Neural progenitor cell (in vitro differentiated cells): ENCODE measurements around the gene TMEM154. TPM values are rescaled to one million over a fixed set of nuclear protein-coding genes. Genes with fewer than 3 reads are reported as not detected.

Experiments
- DNase-seq: peaks from one replicate; pipeline ENCODE4 v3.0.0-alpha.2; 2016; ENCODE audit warnings: low spot score
- H2AFZ ChIP-seq: fragments of 200-600 bp; sonication (generic); replicated peaks from 2 replicates; pipeline ENCODE4 v1.6.1; 2016; ENCODE audit warnings: antibody characterized with exemption
- H3F3A ChIP-seq: fragments of 200-600 bp; sonication (generic); 2 replicates; pipeline ENCODE4 v1.6.1; 2016; ENCODE audit warnings: antibody characterized with exemption, low read depth
- H3K27ac ChIP-seq: fragments of 200-600 bp; sonication (generic); 2 replicates; pipeline ENCODE4 v1.5.1; 2016; ENCODE audit warnings: mild to moderate bottlenecking
- H3K27me3 ChIP-seq: fragments of 200-600 bp; sonication (generic); 2 replicates; pipeline ENCODE4 v1.6.1; 2016; ENCODE audit warnings: mild to moderate bottlenecking, moderate library complexity
- H3K36me3 ChIP-seq: fragments of 200-600 bp; sonication (generic); 2 replicates; pipeline ENCODE4 v1.5.1; 2016
- H3K4me1 ChIP-seq: fragments of 200-600 bp; sonication (generic); 2 replicates; pipeline ENCODE4 v1.6.1; 2016; ENCODE audit warnings: mixed run types
- H3K4me2 ChIP-seq: fragments of 200-600 bp; sonication (generic); 2 replicates; pipeline ENCODE4 v1.6.1; 2016
- H3K4me3 ChIP-seq: fragments of 200-600 bp; sonication (generic); 2 replicates; pipeline ENCODE4 v1.5.1; 2016
- H3K79me2 ChIP-seq: fragments of 200-600 bp; sonication (generic); 2 replicates; pipeline ENCODE4 v1.6.1; 2016; ENCODE audit warnings: low read depth
- H3K9ac ChIP-seq: fragments of 200-600 bp; sonication (generic); 2 replicates; pipeline ENCODE4 v1.6.1; 2016
- H3K9me3 ChIP-seq: fragments of 200-600 bp; sonication (generic); 2 replicates; pipeline ENCODE4 v1.5.1; 2016; ENCODE audit warnings: low read depth
- H4K20me1 ChIP-seq: fragments of 200-600 bp; sonication (generic); 2 replicates; pipeline ENCODE4 v1.6.1; 2016; ENCODE audit warnings: low read depth
- H3K27ac Mint-ChIP-seq: 3 replicates; pipeline ENCODE4 v1.8.0; 2021; ENCODE audit warnings: mixed read lengths
- H3K27me3 Mint-ChIP-seq: 2 replicates; pipeline ENCODE4 v1.8.0; 2022; ENCODE audit warnings: low read depth, mild to moderate bottlenecking, inconsistent platforms, moderate library complexity, mixed read lengths; ENCODE audit not compliant: insufficient read depth
- H3K36me3 Mint-ChIP-seq: 3 replicates; pipeline ENCODE4 v1.8.0; 2021; ENCODE audit warnings: mixed read lengths
- H3K4me1 Mint-ChIP-seq: 3 replicates; pipeline ENCODE4 v1.8.0; 2021; ENCODE audit warnings: mixed read lengths
- H3K4me3 Mint-ChIP-seq: 3 replicates; pipeline ENCODE4 v1.8.0; 2021; ENCODE audit warnings: mild to moderate bottlenecking, moderate library complexity, mixed read lengths
- H3K9me3 Mint-ChIP-seq: 3 replicates; pipeline ENCODE4 v1.8.0; 2020; ENCODE audit warnings: mixed read lengths
- CTCF ChIP-seq: fragments of 200-600 bp; sonication (generic); IDR thresholded peaks from 2 replicates; pipeline ENCODE4 v1.5.1; 2017; ENCODE audit warnings: antibody characterized with exemption, mild to moderate bottlenecking
- EZH2 ChIP-seq: fragments of 200-600 bp; sonication (generic); IDR thresholded peaks from 2 replicates; pipeline ENCODE4 v1.6.1; 2017; ENCODE audit warnings: antibody characterized with exemption, mild to moderate bottlenecking, moderate library complexity
- EZH2phosphoT487 ChIP-seq: fragments of 200-600 bp; sonication (generic); IDR thresholded peaks from 2 replicates; pipeline ENCODE4 v1.6.1; 2017; ENCODE audit warnings: antibody characterized with exemption
- total RNA-seq: library from RNA; depleted of rRNA; stranded (reverse); fragments of >200 nt; gene quantifications from 2 replicates; pipeline ENCODE4 v1.2.3, GENCODE V29; 2015; ENCODE audit warnings: low replicate concordance

The TMEM154 gene
- total RNA-seq, 1 donor from 2014 or later = 3.0 TPM

DNA sequence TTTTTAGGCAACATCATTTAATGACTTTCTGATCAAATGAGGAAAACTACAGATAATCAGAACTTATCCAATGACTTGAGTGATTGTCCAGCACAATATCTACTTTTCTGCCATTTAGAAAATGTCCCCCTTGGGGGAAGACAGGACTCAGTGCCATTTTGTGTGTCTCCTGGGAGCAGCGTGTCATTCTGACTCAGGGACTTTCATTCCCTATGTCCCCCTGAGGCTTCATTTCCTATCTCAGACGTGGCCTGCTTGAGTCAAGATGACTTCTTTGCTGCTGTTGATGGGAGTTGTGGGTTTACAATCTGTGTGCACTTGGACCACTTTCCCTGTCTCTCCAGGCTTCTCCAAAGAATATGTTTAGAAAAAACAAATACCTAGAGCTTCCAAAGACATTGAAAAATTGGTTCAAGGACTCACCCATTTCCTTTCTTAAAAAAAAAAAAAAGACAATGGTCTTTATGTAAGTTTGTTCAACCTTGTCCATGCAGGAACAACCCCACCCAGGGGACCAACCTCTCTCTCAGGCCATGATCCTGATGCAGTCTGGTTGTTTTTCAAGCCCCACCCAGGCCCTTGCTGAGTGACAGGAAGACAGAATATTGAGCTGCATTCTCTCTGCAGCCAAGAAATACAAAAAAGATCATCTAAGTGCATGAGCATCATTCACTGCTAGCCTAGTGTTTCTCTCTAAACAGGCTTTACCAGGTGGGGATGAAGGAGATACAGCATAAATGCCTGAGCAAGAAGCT, 34.3 kb upstream of the TMEM154 start:
- no peaks in the 10 kb centered on the region for H3K9me3 ChIP-seq
- no peaks in the 10 kb centered on the region for H3F3A ChIP-seq
- peaks cover 5% of the 10 kb centered on the region for H3K4me1 ChIP-seq
- no peaks in the 10 kb centered on the region for H3K36me3 Mint-ChIP-seq
- H3K79me2 ChIP-seq = no peaks in the 10 kb centered on the region
- H3K27ac ChIP-seq = no peak overlapping the region
- TF ChIP-seq CTCF (no peak), EZH2 (no peak), EZH2phosphoT487 (no peak)
- peaks cover 14% of the 10 kb centered on the region for H3K4me1 Mint-ChIP-seq
- H2AFZ ChIP-seq = peak overlapping the region; percentile 10
- H3K27me3 Mint-ChIP-seq = no peaks in the 10 kb centered on the region
- peaks cover 7% of the 10 kb centered on the region for H3K9me3 Mint-ChIP-seq
- no peak overlapping the region for H3K9ac ChIP-seq
- H3K4me3 ChIP-seq = no peak overlapping the region
- H4K20me1 ChIP-seq = no peaks in the 10 kb centered on the region
- no peak overlapping the region for H3K4me3 Mint-ChIP-seq
- no peak overlapping the region for H3K27ac Mint-ChIP-seq
- DNase-seq = no peak
- H3K4me2 ChIP-seq = no peak overlapping the region
- no peaks in the 10 kb centered on the region for H3K27me3 ChIP-seq
- no peaks in the 10 kb centered on the region for H3K36me3 ChIP-seq

DNA sequence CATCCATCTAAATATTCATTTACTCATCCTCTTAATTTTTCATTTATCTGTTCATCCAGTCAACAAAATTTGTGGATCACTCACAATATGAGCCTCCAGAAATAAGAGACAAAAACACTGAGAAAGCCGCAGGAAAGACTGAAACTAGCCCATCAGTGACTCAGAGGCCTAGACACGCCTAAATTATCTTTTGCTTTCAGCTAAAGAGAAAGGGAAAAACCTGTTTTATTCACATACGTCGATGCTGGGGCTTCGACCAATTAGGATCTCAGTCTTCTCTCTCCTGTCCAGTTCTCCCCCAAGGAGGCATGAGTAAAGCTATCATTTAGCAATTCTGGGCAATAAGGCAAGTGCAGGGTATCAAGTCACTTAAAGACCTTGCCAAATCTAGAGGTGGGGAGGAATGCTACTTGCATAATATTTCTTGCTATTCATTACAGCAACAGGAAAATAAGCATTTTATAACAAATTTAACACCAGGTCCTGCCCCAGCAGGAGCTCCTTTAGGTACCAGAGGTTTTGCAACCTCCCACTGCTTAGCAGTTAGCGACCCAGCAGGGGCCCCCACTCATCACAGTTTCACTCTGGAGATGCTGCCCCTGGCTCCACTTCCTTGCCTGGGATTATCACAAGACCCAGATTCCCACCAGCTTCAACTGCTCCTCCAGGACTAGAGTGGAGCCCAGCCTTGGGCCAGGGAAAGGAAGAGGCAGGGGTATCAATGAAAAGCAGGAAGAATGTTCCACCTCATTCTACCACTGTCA, 30.1 kb upstream of the TMEM154 start:
- Histone ChIP-seq H3K9ac (no peak overlapping the region), H3K4me1 (peaks cover 11% of the 10 kb centered on the region), H3K4me3 (no peak overlapping the region), H3K27me3 (no peaks in the 10 kb centered on the region), H3K79me2 (no peaks in the 10 kb centered on the region), H3K27ac (no peak overlapping the region), H2AFZ (no peak overlapping the region), H4K20me1 (no peaks in the 10 kb centered on the region), H3K4me2 (no peak overlapping the region), H3F3A (peaks cover 4% of the 10 kb centered on the region), H3K36me3 (no peaks in the 10 kb centered on the region), H3K9me3 (no peaks in the 10 kb centered on the region)
- TF ChIP-seq CTCF (no peak), EZH2 (no peak), EZH2phosphoT487 (no peak)
- DNase-seq = no peak
- no peak overlapping the region for H3K27ac Mint-ChIP-seq
- peaks cover 2% of the 10 kb centered on the region for H3K9me3 Mint-ChIP-seq
- H3K4me1 Mint-ChIP-seq = peaks cover 11% of the 10 kb centered on the region
- no peak overlapping the region for H3K4me3 Mint-ChIP-seq
- H3K27me3 Mint-ChIP-seq = peaks cover 2% of the 10 kb centered on the region
- no peaks in the 10 kb centered on the region for H3K36me3 Mint-ChIP-seq

- no peak for TF ChIP-seq EZH2phosphoT487
- no peak for TF ChIP-seq CTCF
- TF ChIP-seq EZH2 = no peak
- H3K4me1 Mint-ChIP-seq = peaks cover 11% of the 10 kb centered on the region
- H3K27me3 ChIP-seq = no peaks in the 10 kb centered on the region
- H4K20me1 ChIP-seq = no peaks in the 10 kb centered on the region
- peaks cover 2% of the 10 kb centered on the region for H3K9me3 Mint-ChIP-seq
- peaks cover 4% of the 10 kb centered on the region for H3F3A ChIP-seq
- H3K4me3 Mint-ChIP-seq = no peak overlapping the region
- H3K4me3 ChIP-seq = no peak overlapping the region
- H3K4me2 ChIP-seq = no peak overlapping the region
- H3K9me3 ChIP-seq = no peaks in the 10 kb centered on the region
- peaks cover 2% of the 10 kb centered on the region for H3K27me3 Mint-ChIP-seq
- H3K27ac ChIP-seq = no peak overlapping the region
- H3K9ac ChIP-seq = no peak overlapping the region
- H2AFZ ChIP-seq = peak overlapping the region; percentile 52
- no peak for DNase-seq
- H3K27ac Mint-ChIP-seq = no peak overlapping the region
- H3K4me1 ChIP-seq = peaks cover 11% of the 10 kb centered on the region
- no peaks in the 10 kb centered on the region for H3K79me2 ChIP-seq
- no peaks in the 10 kb centered on the region for H3K36me3 ChIP-seq
- H3K36me3 Mint-ChIP-seq = no peaks in the 10 kb centered on the region
These were observed 29.0 kb upstream of the TMEM154 start for GRCh38 chr4:152708796-152709195.
